ENCODE results near the gene CEL. TPM values are rescaled to one million over a fixed set of nuclear protein-coding genes. Genes with fewer than 3 reads are reported as not detected.

CEL gene
- total and polyA plus RNA-seq, 10 of the 15 experiments (the other 5 are each of a cell fraction or from before 2014, with no cell fraction given): 0.05 to 4.1 (median 0.29) TPM; not detected in 2

DNA sequence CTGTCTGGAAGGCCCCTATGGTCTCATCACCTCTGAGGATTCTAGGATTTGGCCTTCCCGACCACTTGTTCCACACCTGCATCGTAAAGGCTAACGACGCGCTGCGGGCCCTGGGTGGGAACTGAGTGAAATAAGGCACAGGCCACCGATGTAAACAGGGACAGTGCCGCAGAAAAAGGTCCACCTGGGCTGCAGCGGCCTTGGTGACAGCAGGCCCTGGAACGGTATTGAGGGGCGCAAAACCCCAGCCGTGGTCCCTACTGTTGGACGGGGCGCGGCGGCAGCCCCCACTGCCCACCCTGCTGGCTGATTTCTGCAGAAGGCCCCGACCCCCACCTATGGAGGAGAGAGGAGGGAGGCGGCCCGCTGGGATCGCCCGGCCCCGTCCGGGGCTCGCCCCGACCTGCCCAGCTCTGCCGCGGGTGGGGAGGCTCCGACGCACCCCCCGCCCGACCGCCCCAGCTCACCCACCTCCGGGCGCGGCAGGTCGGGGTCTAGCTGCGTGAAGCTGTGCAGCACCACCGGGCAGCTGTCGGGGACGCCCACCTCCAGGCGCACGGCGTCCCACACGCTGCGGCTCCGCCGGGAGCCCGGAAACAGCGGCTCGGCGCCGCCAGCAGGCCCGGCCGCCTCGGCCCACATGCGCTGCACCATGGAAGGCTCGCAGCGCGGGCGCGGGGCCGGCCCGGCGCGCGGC is 58.9 kb downstream of the CEL start (continued):
- TF ChIP-seq, protein P1, sequence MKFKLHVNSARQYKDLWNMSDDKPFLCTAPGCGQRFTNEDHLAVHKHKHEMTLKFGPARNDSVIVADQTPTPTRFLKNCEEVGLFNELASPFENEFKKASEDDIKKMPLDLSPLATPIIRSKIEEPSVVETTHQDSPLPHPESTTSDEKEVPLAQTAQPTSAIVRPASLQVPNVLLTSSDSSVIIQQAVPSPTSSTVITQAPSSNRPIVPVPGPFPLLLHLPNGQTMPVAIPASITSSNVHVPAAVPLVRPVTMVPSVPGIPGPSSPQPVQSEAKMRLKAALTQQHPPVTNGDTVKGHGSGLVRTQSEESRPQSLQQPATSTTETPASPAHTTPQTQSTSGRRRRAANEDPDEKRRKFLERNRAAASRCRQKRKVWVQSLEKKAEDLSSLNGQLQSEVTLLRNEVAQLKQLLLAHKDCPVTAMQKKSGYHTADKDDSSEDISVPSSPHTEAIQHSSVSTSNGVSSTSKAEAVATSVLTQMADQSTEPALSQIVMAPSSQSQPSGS (IDR thresholded peaks at IDR 0.05; ENCODE audit: low read length): no peak
- TF ChIP-seq SMARCA5 (IDR thresholded peaks at IDR 0.05) (peak; percentile 68; the same call in 1 of the 2 replicates), IKZF1 (conservative IDR thresholded peaks at IDR 0.05) (peak; percentile 37; the same call in 1 of the 2 replicates), EGR1 (IDR thresholded peaks at IDR 0.05; ENCODE audit: borderline replicate concordance in 1 of 2, low read depth in 2 of 2, low read length in 2 of 2) (peak in 1 of 2 experiments; percentile 53; a peak in 1 of 3 replicates), YY1 (IDR thresholded peaks at IDR 0.05; ENCODE audit: low read depth, low read length) (no peak), ZZZ3 (IDR thresholded peaks at IDR 0.05; ENCODE audit: control insufficient read depth, insufficient read length, low read depth) (no peak), TCF12 (IDR thresholded peaks at IDR 0.05; ENCODE audit: low read depth, low read length) (peak; percentile 41; the same call in 1 of the 2 replicates), BACH1 (IDR thresholded peaks at IDR 0.05; ENCODE audit: borderline replicate concordance) (peak; percentile 70), RBBP5 (conservative IDR thresholded peaks at IDR 0.05) (no peak), SIN3A (IDR thresholded peaks at IDR 0.05; ENCODE audit: low read depth, low read length) (0 out of 2 replicates have a peak, but pooled peaks have one; percentile 28), DPF2 (IDR thresholded peaks at IDR 0.05) (peak; percentile 58), CHD2 (IDR thresholded peaks at IDR 0.05; ENCODE audit: borderline replicate concordance, low read depth, low read length) (no peak)
- TF ChIP-seq, protein P2, sequence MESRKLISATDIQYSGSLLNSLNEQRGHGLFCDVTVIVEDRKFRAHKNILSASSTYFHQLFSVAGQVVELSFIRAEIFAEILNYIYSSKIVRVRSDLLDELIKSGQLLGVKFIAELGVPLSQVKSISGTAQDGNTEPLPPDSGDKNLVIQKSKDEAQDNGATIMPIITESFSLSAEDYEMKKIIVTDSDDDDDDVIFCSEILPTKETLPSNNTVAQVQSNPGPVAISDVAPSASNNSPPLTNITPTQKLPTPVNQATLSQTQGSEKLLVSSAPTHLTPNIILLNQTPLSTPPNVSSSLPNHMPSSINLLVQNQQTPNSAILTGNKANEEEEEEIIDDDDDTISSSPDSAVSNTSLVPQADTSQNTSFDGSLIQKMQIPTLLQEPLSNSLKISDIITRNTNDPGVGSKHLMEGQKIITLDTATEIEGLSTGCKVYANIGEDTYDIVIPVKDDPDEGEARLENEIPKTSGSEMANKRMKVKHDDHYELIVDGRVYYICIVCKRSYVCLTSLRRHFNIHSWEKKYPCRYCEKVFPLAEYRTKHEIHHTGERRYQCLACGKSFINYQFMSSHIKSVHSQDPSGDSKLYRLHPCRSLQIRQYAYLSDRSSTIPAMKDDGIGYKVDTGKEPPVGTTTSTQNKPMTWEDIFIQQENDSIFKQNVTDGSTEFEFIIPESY (IDR thresholded peaks at IDR 0.05): no peak
- TF ChIP-seq, protein P3, sequence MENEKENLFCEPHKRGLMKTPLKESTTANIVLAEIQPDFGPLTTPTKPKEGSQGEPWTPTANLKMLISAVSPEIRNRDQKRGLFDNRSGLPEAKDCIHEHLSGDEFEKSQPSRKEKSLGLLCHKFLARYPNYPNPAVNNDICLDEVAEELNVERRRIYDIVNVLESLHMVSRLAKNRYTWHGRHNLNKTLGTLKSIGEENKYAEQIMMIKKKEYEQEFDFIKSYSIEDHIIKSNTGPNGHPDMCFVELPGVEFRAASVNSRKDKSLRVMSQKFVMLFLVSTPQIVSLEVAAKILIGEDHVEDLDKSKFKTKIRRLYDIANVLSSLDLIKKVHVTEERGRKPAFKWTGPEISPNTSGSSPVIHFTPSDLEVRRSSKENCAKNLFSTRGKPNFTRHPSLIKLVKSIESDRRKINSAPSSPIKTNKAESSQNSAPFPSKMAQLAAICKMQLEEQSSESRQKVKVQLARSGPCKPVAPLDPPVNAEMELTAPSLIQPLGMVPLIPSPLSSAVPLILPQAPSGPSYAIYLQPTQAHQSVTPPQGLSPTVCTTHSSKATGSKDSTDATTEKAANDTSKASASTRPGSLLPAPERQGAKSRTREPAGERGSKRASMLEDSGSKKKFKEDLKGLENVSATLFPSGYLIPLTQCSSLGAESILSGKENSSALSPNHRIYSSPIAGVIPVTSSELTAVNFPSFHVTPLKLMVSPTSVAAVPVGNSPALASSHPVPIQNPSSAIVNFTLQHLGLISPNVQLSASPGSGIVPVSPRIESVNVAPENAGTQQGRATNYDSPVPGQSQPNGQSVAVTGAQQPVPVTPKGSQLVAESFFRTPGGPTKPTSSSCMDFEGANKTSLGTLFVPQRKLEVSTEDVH (IDR thresholded peaks at IDR 0.05; ENCODE audit: low read depth, partially characterized antibody): no peak

Small RNAs within 50 kb of the gene (microRNA-seq; reads per million reads assigned to microRNA genes)
- gene MIR6877: 2.4 reads per million, percentile 9 among the genes with 10 or more reads in this experiment

Small RNAs within 50 kb of the gene (small RNA-seq; reads per million reads assigned to genes)
- gene MIR6877: 0.23 reads per million

Other genes with a start within 250 kb of the CEL start
Only the 7 nearest of the 9 such genes appear.
- gene SPACA9, start 183.1 kb upstream of the CEL start, total RNA-seq (2014; rRNA removed): 0.68 and 0.82 TPM in 2 replicates
- 0.69 and 1.0 TPM in 2 replicates for gene SPACA9, start 183.1 kb upstream of the CEL start, total RNA-seq (2014; rRNA removed; fragmentation: Illumina TruSeq; extraction: Trizol)
- 1.6 and 2.1 TPM in 2 replicates for gene SPACA9, start 183.1 kb upstream of the CEL start, total RNA-seq (2021)
- 0.19 and 0.72 TPM in 2 replicates for gene SPACA9, start 183.1 kb upstream of the CEL start, polyA plus RNA-seq (2011; rRNA removed)
- 0.25 and 1.0 TPM in 2 replicates for gene SPACA9, start 183.1 kb upstream of the CEL start, polyA plus RNA-seq (2014; fragmentation: Illumina TruSeq; extraction: Trizol)
- 1 to 10 TPM in 1 of 2 experiments, under 1 TPM in 1; 0.71 to 1.2 TPM for gene SPACA9, start 183.1 kb upstream of the CEL start, polyA plus RNA-seq (2014; fragmentation: Nextera tagmentation; extraction: Ambion mirVana)
- 0.60 and 0.73 TPM in 2 replicates for gene SPACA9, start 183.1 kb upstream of the CEL start, polyA plus RNA-seq (2014; rRNA removed)
- 1 to 10 TPM; 1.6 to 2.9 TPM for gene SPACA9, start 183.1 kb upstream of the CEL start, polyA plus RNA-seq (2016; fragmentation: Nextera tagmentation; extraction: Ambion mirVana)
- gene TSC1, start 117.4 kb upstream of the CEL start, total RNA-seq (2014; rRNA removed): 15.6 and 16.0 TPM in 2 replicates
- 14.3 and 15.8 TPM in 2 replicates for gene TSC1, start 117.4 kb upstream of the CEL start, total RNA-seq (2014; rRNA removed; fragmentation: Illumina TruSeq; extraction: Trizol)
- gene TSC1, start 117.4 kb upstream of the CEL start, total RNA-seq (2021): 24.1 and 25.4 TPM in 2 replicates
- gene TSC1, start 117.4 kb upstream of the CEL start, polyA plus RNA-seq (2011; rRNA removed): 37.6 and 48.0 TPM in 2 replicates
- 21.2 and 26.3 TPM in 2 replicates for gene TSC1, start 117.4 kb upstream of the CEL start, polyA plus RNA-seq (2014; fragmentation: Illumina TruSeq; extraction: Trizol)
- 1 to 10 TPM; 4.0 to 4.6 TPM for gene TSC1, start 117.4 kb upstream of the CEL start, polyA plus RNA-seq (2014; fragmentation: Nextera tagmentation; extraction: Ambion mirVana)
- 13.2 and 14.3 TPM in 2 replicates for gene TSC1, start 117.4 kb upstream of the CEL start, polyA plus RNA-seq (2014; rRNA removed)
- gene TSC1, start 117.4 kb upstream of the CEL start, polyA plus RNA-seq (2016; fragmentation: Nextera tagmentation; extraction: Ambion mirVana): 10 to 100 TPM; 14.0 to 16.6 TPM
- not detected in 2 replicates for gene GFI1B, start 83.3 kb upstream of the CEL start, total RNA-seq (2014; rRNA removed)
- gene GFI1B, start 83.3 kb upstream of the CEL start, total RNA-seq (2014; rRNA removed; fragmentation: Illumina TruSeq; extraction: Trizol): not detected in 2 replicates
- gene GFI1B, start 83.3 kb upstream of the CEL start, total RNA-seq (2021): not detected in 2 replicates
- 0.11 and 0.29 TPM in 2 replicates for gene GFI1B, start 83.3 kb upstream of the CEL start, polyA plus RNA-seq (2011; rRNA removed)
- gene GFI1B, start 83.3 kb upstream of the CEL start, polyA plus RNA-seq (2014; fragmentation: Illumina TruSeq; extraction: Trizol): 0.04 TPM in 1 of 2 replicates, not detected in the other
- not detected for gene GFI1B, start 83.3 kb upstream of the CEL start, polyA plus RNA-seq (2014; fragmentation: Nextera tagmentation; extraction: Ambion mirVana)
- not detected in 2 replicates for gene GFI1B, start 83.3 kb upstream of the CEL start, polyA plus RNA-seq (2014; rRNA removed)
- under 1 TPM in 1 of 2 experiments, not detected in 1; 0.05 TPM for gene GFI1B, start 83.3 kb upstream of the CEL start, polyA plus RNA-seq (2016; fragmentation: Nextera tagmentation; extraction: Ambion mirVana)
- gene GTF3C5, start 31.0 kb upstream of the CEL start, total RNA-seq (2014; rRNA removed): 72.8 and 73.3 TPM in 2 replicates
- gene GTF3C5, start 31.0 kb upstream of the CEL start, total RNA-seq (2014; rRNA removed; fragmentation: Illumina TruSeq; extraction: Trizol): 46.5 and 49.3 TPM in 2 replicates
- gene GTF3C5, start 31.0 kb upstream of the CEL start, total RNA-seq (2021): 59.3 and 68.2 TPM in 2 replicates
- gene GTF3C5, start 31.0 kb upstream of the CEL start, polyA plus RNA-seq (2011; rRNA removed): 49.9 and 78.8 TPM in 2 replicates
- gene GTF3C5, start 31.0 kb upstream of the CEL start, polyA plus RNA-seq (2014; fragmentation: Illumina TruSeq; extraction: Trizol): 33.8 and 52.0 TPM in 2 replicates
- 1 to 10 TPM; 2.2 to 6.9 TPM for gene GTF3C5, start 31.0 kb upstream of the CEL start, polyA plus RNA-seq (2014; fragmentation: Nextera tagmentation; extraction: Ambion mirVana)
- gene GTF3C5, start 31.0 kb upstream of the CEL start, polyA plus RNA-seq (2014; rRNA removed): 69.2 and 69.4 TPM in 2 replicates
- 10 to 100 TPM; 75.6 to 81.1 TPM for gene GTF3C5, start 31.0 kb upstream of the CEL start, polyA plus RNA-seq (2016; fragmentation: Nextera tagmentation; extraction: Ambion mirVana)
- 29.7 and 34.1 TPM in 2 replicates for gene RALGDS, start 59.3 kb downstream of the CEL start, total RNA-seq (2014; rRNA removed)
- gene RALGDS, start 59.3 kb downstream of the CEL start, total RNA-seq (2014; rRNA removed; fragmentation: Illumina TruSeq; extraction: Trizol): 17.4 and 19.3 TPM in 2 replicates
- 30.1 and 33.3 TPM in 2 replicates for gene RALGDS, start 59.3 kb downstream of the CEL start, total RNA-seq (2021)
- 33.7 and 48.6 TPM in 2 replicates for gene RALGDS, start 59.3 kb downstream of the CEL start, polyA plus RNA-seq (2011; rRNA removed)
- 8.4 and 23.1 TPM in 2 replicates for gene RALGDS, start 59.3 kb downstream of the CEL start, polyA plus RNA-seq (2014; fragmentation: Illumina TruSeq; extraction: Trizol)
- 1 to 10 TPM; 1.3 to 2.0 TPM for gene RALGDS, start 59.3 kb downstream of the CEL start, polyA plus RNA-seq (2014; fragmentation: Nextera tagmentation; extraction: Ambion mirVana)
- 43.7 and 49.3 TPM in 2 replicates for gene RALGDS, start 59.3 kb downstream of the CEL start, polyA plus RNA-seq (2014; rRNA removed)
- 10 to 100 TPM in 1 of 2 experiments, 1 to 10 TPM in 1; 7.6 to 13.3 TPM for gene RALGDS, start 59.3 kb downstream of the CEL start, polyA plus RNA-seq (2016; fragmentation: Nextera tagmentation; extraction: Ambion mirVana)
- 0.68 and 1.5 TPM in 2 replicates for gene GBGT1, start 101.9 kb downstream of the CEL start, total RNA-seq (2014; rRNA removed)
- gene GBGT1, start 101.9 kb downstream of the CEL start, total RNA-seq (2014; rRNA removed; fragmentation: Illumina TruSeq; extraction: Trizol): 0.45 and 0.74 TPM in 2 replicates
- 1.3 and 1.4 TPM in 2 replicates for gene GBGT1, start 101.9 kb downstream of the CEL start, total RNA-seq (2021)
- 0.59 and 1.8 TPM in 2 replicates for gene GBGT1, start 101.9 kb downstream of the CEL start, polyA plus RNA-seq (2011; rRNA removed)
- 0.33 and 0.53 TPM in 2 replicates for gene GBGT1, start 101.9 kb downstream of the CEL start, polyA plus RNA-seq (2014; fragmentation: Illumina TruSeq; extraction: Trizol)
- gene GBGT1, start 101.9 kb downstream of the CEL start, polyA plus RNA-seq (2014; fragmentation: Nextera tagmentation; extraction: Ambion mirVana): under 1 TPM; 0.08 to 0.11 TPM
- gene GBGT1, start 101.9 kb downstream of the CEL start, polyA plus RNA-seq (2014; rRNA removed): 1.4 and 1.9 TPM in 2 replicates
- gene GBGT1, start 101.9 kb downstream of the CEL start, polyA plus RNA-seq (2016; fragmentation: Nextera tagmentation; extraction: Ambion mirVana): under 1 TPM; 0.12 to 0.28 TPM
- gene OBP2B, start 147.3 kb downstream of the CEL start, total RNA-seq (2014; rRNA removed): not detected in 2 replicates
- not detected in 2 replicates for gene OBP2B, start 147.3 kb downstream of the CEL start, total RNA-seq (2014; rRNA removed; fragmentation: Illumina TruSeq; extraction: Trizol)
- not detected in 2 replicates for gene OBP2B, start 147.3 kb downstream of the CEL start, total RNA-seq (2021)
- gene OBP2B, start 147.3 kb downstream of the CEL start, polyA plus RNA-seq (2011; rRNA removed): not detected in 2 replicates
- gene OBP2B, start 147.3 kb downstream of the CEL start, polyA plus RNA-seq (2014; fragmentation: Illumina TruSeq; extraction: Trizol): not detected in 2 replicates
- gene OBP2B, start 147.3 kb downstream of the CEL start, polyA plus RNA-seq (2014; fragmentation: Nextera tagmentation; extraction: Ambion mirVana): not detected
- gene OBP2B, start 147.3 kb downstream of the CEL start, polyA plus RNA-seq (2014; rRNA removed): not detected in 2 replicates
- gene OBP2B, start 147.3 kb downstream of the CEL start, polyA plus RNA-seq (2016; fragmentation: Nextera tagmentation; extraction: Ambion mirVana): not detected